ENCODE data around the gene RFX2.
"Not testable (repeated sequence)": the region's sequence is repeated elsewhere in the genome, so short reads cannot be mapped to it uniquely, and the experiment has no call there.

The RFX2 gene

DNA sequence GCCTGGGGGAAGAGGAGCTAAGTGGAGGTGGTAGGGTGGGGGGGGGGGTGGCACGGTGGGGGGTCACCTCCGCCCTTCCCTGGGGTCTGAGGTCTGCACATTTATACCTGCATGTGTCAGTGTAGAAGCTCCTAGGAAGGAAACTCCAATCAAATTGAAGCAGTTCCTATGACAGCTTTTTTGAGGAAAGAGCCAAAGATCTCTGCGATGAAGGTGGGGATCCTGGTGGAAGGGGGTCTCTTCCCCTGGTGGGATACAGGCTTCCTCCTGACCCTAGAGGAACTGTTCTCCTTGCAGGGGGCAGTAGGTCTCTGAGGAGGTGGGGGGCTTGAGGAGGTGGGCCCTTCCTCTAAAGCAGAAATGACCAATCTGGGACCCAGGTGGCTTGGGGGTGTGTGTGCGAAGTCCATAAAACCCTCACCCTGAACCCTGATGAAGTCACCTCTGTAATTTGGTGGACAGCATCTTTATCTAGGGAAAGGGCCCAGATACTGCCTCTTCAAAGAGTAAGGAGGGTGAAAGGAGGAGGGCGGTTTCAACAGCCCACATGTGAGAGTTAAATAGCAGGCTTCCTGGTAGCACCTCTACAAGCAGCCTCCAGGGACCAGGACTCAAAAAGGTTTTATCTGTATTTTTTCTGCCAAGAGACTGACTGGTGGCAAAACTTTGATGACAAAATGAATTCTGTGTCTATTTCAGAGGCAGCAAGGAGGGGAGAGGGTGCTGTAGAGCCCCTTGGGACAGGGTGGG, 145.3 kb downstream of the RFX2 start:
- no peak for DNase-seq

DNA sequence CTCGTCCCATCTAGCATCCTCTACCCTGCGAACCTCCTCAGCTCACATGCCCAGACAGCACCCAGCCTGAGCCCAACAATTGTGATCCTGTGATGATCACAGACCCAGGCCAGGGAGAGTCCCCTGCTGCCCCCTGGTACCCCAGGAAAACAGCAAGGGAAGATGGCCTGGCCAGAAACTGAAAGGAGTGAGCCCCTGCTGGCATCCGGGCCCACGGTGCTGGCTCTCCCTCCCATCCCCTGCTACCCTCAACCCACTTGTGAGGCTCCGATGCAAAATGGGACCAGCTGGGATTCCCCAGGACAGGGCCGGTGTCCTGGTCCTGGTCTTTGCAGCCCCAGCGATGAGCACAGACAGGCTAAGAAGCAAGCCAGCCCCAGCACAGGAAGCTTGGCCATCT, 146.4 kb downstream of the RFX2 start:
- no peak for DNase-seq

DNA sequence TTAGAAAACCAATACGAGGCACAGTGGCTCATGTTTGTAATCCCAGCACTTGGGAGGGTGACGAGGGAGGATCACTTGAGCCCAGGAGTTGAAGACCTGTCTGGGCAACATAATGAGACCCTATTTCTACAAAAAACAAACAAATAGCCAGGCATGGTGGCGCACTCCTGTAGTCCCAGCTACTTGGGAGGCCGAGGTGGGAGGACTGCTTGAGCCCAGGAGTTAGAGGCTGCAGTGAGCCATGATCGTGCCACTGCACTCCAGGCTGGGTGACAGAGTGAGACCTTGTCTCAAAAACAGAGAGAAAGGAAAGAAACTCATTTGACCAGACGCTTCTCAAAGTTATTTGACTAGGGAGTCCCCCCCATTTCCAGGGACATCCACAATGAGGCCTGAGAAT, 147.0 kb downstream of the RFX2 start:
- not testable (repeated sequence) for DNase-seq

DNA sequence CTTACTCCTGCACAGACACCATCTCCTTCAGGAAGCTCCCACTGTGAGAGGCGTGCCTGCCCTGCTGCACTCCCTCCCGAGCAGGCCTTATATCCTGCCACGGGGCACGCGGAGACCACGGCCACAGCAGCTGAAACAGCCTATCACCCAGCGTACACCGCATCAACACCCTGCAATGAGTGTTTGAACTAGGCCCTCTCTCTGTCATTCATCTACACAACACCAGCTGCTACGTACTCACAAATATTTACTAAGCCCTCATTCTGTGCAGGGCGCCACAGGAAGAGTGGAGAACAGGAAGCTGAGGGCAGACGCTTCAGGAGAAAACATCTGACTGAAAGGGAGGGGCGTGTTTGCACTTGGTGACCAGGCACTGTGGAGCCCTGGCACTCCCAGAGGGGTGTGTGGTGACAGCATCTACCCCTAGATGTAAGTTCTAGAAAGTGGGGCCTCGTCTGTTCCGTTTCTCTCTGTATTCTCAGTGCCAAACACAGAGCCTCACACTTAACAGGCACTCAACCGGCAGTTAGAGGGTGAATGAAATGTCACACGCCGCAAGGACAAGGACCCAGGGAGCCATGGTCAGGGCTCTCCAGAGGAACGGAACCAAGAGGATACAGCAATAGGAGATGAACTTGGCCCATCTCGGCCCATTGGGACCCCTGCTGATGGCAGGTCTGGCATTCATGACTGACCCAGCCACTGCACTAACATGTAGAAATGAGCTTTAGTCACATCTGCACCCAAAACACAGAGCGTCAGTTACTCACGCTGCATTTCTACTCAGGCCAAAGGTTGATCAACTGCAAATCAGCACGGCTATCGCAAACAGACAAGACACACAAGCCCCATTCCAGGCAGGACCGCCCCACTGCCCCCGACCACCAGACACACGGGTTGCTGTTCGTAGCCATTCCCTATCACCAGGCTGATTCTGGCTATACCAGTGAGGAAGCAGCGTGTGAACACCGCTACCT, 148.0 kb downstream of the RFX2 start:
- DNase-seq = peak; percentile 73

DNA sequence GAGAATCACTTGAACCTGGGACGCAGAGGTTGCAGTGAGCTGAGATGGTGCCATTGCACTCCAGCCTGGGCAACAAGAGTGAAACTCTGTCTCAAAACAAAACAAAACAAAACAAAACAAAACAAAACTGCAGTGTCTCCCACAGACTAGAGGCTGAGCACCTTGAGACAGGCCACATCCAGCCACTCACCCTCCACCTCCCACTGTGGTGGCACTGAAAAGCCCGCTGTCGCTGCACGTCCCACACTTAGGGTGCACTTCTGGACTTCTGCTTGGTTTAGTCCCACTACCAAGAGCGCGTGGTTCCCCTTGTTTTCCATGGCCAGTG, 148.7 kb downstream of the RFX2 start:
- not testable (repeated sequence) for DNase-seq

DNA sequence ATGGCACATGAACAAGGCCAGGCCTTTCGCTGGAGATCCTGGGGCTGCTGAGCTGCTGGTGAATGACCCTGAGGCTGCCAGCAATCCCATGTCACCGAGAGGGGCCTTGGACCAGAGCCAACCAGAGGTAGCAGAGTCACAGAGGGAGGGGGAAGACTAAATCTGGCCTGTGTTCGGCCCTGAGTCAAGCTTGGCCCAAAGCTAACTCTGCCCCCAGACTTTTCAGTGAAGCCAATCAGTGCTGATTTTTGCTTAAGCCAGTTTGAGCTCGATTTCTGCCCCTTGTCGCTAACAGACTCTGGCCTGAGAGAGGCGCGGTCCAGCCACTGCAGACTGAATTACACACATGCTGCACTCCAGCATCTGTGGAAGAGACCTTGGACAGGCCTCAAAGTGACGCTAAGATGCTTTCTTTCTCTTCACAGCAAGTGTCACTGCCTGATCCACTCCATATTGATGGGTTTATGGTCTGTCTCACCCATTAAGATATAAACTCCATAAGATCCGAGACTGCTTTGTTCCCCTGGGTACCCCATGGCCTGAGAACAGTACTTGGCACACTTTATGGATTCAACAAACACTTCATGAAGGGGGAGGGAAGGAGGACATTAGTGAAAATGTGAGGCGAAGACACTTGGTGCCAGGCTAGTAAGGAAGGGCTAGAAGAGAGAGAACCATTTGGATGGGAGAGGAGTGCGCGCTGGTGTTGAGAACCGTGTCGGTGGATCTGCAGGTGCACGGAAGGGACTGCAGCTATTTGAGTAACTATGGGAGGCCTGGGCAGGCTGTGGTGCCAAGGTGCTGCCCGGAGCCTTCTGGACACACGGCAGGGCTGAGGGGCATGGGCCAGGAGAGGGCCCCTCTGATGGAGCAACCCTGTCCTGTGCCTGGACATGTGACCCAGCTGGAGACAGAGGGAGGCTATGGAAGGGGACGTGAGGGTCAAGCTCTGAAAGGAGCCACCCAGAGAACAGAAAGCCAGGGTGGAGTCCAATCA, 150.0 kb downstream of the RFX2 start:
- DNase-seq = no peak

DNA sequence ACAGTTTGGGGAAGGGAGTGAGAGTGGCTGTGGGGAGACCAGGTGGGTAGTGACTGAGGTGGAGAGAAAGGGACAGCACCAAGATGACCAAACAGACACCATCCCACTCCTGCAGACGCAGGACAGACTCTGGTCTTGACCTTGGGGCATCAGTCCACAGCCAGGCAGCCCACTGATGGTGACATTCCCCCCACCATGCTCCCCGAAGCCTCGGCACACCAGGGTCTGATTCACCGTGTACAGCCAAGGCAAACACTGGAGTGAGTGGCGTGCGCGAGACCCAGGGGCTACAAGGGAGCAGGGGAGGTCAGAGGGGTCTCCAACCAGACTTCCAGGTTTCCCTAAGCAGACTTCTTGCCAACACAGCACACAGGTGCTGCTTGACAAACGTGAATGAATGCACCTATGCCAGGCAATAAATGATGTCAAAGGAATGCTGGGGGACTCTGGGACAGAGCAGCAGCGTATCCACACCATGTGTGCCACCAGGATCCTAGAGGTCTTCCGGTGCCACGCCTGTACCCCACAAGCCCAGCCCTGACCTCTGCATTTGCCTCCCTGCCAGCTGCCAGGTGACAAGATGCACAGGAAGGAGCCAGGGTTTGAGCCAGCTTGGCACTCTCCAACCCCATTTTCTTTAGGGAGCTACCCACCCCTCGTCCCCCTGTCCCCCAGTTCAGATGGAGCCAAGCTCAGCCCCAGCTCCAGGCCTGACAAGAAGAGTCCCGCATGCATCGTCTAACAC, 150.9 kb downstream of the RFX2 start:
- no peak for DNase-seq

DNA sequence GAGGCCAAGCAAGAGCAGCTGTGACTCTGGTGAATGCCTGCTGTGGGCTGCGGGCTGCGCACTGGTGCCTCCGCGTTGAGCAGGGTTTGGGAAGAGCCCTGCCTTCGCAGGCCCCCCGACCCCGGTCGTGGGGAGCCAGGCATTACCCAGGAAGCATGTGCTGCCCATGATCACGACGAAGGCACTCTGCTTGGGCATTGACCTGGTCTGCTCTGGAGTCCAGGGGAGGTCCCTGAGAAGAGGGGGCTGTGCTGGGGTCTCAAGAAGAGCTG, 151.5 kb downstream of the RFX2 start:
- DNase-seq = no peak

DNA sequence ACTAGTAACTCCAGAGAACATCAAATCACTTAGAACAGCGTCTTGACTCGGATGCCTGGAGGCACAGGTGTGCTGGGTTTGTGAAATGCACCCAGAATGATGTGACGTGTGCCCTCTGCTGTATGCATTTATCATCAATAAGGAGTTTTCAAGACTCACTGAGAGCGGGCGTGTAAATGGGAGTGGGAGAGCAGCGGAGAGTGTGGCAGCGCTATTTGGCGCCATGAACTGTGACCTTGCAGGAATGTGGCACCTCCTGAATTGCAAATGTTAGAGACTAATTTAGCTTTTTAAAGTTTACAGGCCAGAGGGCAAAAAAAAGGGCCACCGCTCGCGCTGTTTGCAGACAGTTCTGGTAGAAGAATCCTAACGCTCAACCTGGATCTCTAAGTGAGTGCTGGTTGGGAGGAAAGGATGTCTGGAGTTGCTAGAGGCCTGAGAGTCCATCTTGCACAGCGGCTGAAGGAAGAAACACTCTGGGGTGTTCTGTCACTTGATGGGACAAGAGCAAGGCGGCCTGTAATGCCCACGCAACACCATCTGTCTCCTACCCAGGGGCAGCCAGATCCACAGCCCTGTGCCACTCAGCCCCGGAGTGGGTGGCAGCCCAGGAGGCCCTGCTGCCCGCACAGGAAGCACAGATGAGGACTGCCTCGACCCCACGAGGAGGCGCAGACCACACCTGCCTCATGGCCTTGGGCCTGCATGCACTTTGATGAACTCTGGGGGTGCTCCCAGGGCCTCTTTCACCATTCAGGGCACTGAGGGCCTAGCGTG, 152.0 kb downstream of the RFX2 start:
- DNase-seq = no peak

DNA sequence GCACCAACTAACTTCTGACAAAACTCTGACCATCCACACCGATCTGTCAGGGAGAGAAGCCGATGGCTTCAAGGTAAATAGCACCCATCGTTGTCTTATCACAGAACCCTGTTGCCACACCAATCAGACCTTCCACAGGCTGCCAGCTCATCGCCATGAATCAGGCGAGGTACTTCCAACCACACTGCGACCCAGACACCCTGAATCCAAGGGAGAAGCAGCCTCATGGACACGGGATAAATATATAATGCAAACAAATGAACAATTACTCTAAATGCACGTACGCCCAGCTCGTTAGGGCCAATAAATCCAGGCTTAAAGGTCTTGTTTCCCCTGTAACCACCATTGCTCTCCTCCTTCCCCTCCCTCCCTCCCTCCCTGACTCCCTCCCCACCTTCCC, 153.1 kb downstream of the RFX2 start:
- DNase-seq = no peak

DNA sequence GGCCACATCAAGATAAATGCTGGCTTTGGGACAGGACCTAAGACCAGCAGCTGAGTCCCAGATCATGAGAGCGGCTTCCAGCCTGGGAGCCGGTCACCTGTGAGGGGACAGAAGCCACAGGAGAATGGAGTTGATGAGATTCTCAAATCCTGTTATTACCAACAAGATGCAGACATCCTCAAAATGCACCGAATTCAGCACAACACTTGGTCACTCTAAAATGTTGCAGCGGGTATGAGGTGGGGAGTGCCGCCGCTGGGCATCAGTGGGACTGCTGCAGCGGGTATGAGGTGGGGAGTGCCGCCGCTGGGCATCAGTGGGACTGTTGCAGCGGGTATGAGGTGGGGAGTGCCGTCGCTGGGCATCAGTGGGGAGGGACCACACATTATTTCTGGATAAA, 153.6 kb downstream of the RFX2 start:
- no peak for DNase-seq

DNA sequence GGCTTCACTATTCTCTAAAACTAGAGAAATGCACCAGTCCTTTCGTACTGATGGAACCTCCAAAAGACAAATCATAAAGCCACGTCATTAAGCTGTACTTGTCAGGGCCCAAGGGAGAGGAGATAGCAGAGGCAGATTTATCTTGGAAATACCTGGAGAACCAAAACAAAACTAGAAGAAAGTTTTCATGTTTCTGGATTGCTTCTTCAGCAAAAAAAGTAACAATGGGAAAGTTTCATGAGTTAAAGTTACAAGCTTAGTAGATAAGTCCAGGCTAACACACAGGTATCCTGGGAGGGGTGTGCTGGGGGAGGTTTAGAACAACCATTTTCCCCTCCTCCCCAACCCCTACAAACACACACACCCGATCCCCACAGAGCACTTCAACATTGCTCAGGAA, 154.0 kb downstream of the RFX2 start:
- no peak for DNase-seq

DNA sequence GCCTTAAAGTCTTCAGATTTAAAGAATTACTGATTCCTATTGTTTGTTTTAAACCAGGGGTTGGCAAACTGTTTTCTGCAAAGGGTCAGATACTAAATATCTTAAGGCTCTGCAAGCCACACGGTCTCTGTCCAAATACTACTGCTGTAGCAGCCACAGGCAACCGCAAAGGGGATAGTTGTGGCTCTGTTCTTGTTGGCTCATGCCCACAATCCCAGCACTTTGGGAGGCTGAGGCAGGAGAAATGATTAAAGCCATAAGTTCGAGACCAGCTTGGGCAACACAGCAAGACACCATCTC, 154.7 kb downstream of the RFX2 start:
- no peak for DNase-seq

DNA sequence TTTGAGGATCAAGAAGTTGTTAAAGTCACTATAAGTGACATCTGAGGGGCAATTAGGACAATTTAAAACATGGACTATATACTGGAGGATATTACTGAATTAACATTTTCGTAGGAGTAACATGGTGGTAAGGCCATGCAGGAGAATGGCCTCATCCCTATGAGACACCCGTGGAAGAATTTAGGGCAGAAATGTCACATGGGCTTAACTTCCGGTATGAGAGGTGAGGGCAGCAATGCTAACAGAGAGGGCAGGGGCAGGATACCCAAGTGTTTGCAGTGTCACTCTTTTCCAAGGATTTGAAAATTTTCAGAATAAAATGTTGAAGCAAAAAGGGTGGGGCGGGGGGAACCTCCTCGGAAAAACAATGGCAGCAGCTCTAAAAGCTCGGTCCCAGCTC, 156.0 kb downstream of the RFX2 start:
- no peak for DNase-seq

DNA sequence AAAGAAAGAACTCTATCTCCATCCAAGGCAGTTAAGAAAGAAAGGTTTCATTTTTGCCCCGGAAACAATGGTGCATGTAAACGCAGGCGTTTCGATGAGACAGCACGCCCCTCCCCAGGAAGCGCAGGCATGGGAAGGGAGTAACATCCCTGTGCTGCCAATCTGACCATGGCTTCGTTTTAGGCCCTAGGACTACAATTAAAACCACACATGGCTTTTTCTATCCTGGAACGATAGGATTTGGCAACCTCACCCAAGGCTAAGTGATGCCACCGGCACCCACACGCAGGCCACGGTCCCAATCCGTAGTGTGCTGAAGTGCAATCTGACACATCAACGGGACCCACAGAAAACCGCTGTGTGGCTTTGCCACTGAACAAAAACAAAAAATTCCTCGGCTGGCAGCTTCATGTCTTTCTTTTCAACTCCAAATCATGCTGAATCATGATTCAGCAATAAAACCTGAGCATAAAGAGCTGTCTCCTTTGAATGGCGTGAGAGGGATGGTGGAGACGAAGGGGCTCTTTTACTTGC, 156.6 kb downstream of the RFX2 start:
- DNase-seq = peak; percentile 52

DNA sequence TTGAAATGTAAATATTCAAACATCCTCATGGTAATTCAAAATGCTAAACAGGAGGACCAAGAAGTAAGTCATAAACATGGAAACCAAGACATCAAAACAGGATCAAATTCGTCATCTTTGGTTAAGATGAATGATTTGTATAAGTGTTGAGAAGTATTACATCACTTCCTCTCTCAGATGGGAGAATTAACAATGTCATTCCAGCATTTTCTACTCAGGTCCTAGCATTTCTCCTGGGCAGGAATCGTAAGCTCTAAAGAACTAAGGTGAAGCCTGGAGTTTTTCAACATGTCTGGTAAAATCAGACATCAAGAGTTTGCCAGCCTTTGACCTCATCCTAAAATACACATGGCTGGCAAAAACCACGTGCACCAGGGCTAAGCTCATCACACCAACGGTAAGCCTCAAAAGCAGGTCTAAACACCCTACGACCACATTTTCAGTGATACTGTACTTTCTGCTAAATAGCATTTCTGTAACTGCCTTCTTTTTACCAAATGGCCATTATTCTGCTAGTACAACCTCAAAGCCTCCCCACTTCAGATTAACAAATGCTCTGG, 157.2 kb downstream of the RFX2 start:
- peak; percentile 51 for DNase-seq

DNA sequence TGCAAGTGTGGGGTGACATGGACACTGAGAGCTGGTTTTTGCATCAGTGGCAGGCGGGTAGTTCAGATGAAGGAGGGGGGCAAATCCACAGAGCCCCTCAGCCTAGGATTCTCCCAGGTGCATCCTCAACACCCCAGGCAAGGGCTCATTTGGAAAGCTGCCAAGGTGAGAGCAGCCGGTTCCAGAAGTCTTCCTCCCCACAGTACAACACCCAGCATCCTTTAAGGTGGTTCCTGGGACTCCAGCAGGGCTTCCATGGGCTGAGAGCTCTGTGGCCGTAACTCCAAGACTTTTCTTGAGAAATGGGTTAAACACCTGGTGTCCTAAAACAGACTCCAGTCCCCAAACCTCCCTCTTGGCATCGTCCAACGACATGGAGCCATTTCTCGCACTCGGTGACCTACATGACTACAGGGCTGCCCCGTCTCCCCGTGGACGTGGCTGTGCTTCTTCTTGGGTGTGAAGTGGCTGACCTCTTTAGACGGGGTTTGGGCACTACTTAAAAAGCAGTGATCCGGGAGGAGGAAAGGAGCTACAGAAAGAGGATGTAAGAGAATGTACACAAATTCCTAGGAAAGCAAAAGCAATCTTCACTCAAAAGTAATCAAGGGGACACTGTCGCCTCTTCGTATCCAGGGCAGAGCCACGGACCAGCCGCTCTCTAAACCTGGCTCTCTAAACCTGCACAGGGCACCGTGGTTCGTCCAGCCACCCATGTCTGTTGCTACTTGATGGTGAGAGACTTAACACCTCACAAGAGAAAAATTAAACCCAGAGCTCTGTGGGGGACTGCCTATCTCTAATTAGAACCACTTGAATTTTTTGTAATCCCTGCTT, 157.9 kb downstream of the RFX2 start:
- DNase-seq = no peak

DNA sequence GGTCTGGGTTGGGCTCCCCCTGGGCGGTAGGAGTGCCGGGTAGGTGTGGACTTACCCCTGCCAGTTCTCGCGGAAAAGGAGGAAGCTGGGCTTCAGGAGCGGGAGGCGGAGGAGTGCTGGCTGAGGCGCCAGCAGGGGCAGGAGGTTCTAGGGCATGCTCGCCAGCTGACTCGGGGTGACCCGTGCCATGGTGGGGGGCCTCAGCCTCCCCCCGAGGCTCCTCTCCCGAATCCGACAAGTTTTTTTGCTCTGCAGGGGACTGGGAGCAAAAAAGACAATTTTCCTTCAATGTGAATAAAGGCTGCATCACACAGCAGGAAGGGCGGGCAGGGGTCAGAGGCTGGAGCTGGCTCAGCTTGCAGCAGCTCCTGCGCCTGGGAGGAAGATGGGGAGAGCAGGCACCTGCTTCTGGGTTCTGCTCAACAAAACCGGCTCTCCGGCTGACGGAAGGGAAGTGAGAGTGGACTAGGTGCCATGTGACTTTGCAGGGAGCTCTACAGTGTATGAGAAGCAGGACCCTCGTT, 158.9 kb downstream of the RFX2 start:
- no peak for DNase-seq

DNA sequence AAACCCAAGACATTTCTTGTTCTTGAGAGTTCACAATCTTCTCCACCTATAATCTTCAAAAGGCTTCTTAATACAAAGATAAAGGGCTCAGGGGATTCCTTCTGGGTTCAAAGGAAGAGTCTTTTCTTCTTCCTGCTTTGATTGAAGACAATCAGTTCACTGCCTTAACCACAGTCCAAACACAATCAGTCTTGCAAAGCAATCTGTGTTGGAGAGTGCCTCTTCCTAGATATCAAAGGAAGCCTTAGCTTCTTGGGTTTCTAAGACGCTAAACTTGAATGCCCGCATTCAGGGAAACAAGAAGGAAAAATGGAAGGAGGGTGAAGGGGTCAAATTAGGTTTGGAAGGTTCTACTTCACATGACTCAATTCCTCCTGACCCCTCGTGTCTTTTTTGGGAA, 159.6 kb downstream of the RFX2 start:
- DNase-seq = no peak

DNA sequence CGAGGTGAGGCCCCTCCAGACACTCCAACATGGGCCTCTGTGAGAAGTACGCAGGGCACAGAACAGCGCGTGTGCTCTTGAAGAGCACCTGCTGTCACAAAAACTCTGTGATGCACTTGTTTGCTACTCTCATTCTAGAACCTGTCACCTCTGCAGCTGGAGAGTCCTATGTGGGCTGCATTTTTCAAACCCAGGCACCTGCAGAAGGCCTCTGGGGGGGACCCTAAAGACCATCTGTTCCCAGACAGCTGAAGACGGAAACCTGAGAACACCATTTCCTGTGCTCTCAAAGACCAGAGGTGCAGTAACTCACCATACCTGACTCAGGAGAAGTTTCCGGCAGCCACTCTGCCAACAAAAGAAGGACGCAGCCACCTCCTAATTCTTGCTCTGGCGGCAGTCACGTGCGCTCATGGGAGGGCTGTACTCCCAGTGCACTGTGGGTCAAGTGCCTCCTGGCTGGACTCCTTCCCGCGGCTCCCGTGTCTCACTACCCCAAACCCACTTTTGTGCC, 160.5 kb downstream of the RFX2 start:
- DNase-seq = peak; percentile 51
